H1 (cell line): ENCODE measurements around the gene ARHGAP24. TPM values are rescaled to one million over a fixed set of nuclear protein-coding genes. Genes with fewer than 3 reads are reported as not detected.

Experiments
- CTCF ChIA-PET: fragments of 300-600 bp; sonication (Branson Sonifier 250); formaldehyde crosslinking; loops from one replicate; lab custom pipeline; 2021; ENCODE audit not compliant: partially characterized antibody; lab: Charles Lee
- POLR2A ChIA-PET: fragments of 300-600 bp; sonication (Branson Sonifier 250); formaldehyde crosslinking; loops from one replicate; lab custom pipeline; 2021; ENCODE audit warnings: inconsistent platforms; ENCODE audit not compliant: partially characterized antibody; lab: Charles Lee
- DNase-seq, 2 experiments: peaks; one replicate each; pipeline versions ENCODE4 v3.0.0 to v3.0.0-alpha.2; 2010 to 2022; ENCODE audit warnings: low spot score in 2 of 2, low read depth in 1 of 2, mixed read lengths in 1 of 2
- FAIRE-seq: peaks from 2 replicates; lab custom pipeline; 2011; peaks lifted over from hg19 to GRCh38; lab: Jason Lieb, UNC
- H2AFZ ChIP-seq: 2 replicates; pipeline ENCODE4 v1.8.1; 2012; ENCODE audit warnings: low read length, inconsistent platforms
- H2AK5ac ChIP-seq: 2 replicates; pipeline ENCODE4 v1.6.1; 2013; ENCODE audit warnings: low read depth, low read length
- H2BK120ac ChIP-seq: replicated peaks from 2 replicates; pipeline ENCODE3; 2013; ENCODE audit warnings: low read depth, low read length, inconsistent platforms
- H2BK12ac ChIP-seq: 2 replicates; pipeline ENCODE4 v1.6.1; 2013; ENCODE audit warnings: low read depth, low read length
- H2BK15ac ChIP-seq: 2 replicates; pipeline ENCODE4 v1.6.1; 2013; ENCODE audit warnings: low read length
- H2BK20ac ChIP-seq: 2 replicates; pipeline ENCODE4 v1.6.1; 2013; ENCODE audit warnings: low read length
- H2BK5ac ChIP-seq: 2 replicates; pipeline ENCODE4 v1.6.1; 2013; ENCODE audit warnings: low read depth, low read length
- H3K14ac ChIP-seq: 2 replicates; pipeline ENCODE4 v1.6.1; 2013; ENCODE audit warnings: inconsistent platforms; ENCODE audit not compliant: insufficient read length
- H3K18ac ChIP-seq: 2 replicates; pipeline ENCODE4 v1.6.1; 2013; ENCODE audit warnings: low read length; ENCODE audit errors: extremely low read depth
- H3K23ac ChIP-seq: 2 replicates; pipeline ENCODE4 v1.6.1; 2013; ENCODE audit warnings: inconsistent platforms; ENCODE audit not compliant: insufficient read length
- H3K23me2 ChIP-seq: 2 replicates; pipeline ENCODE4 v1.6.1; 2013; ENCODE audit warnings: low read depth, low read length
- H3K27ac ChIP-seq: 2 replicates; pipeline ENCODE4 v1.6.1; 2011; ENCODE audit warnings: low read depth, low read length, inconsistent platforms
- H3K27me3 ChIP-seq, 4 experiments: replicated peaks in 1 of 4; 1 replicate in 1 of 4; 2 replicates in 3 of 4; pipeline versions ENCODE4 v1.6.1 to v1.8.1; 2011 to 2013; ENCODE audit warnings: low read length in 3 of 4, mild to moderate bottlenecking in 3 of 4, inconsistent platforms in 2 of 4, mixed read lengths in 2 of 4, moderate library complexity in 1 of 4; ENCODE audit not compliant: control insufficient read depth in 3 of 4, insufficient read depth in 3 of 4; ENCODE audit errors: extremely low read depth in 1 of 4
- H3K36me3 ChIP-seq, 4 experiments: 2 replicates each; pipeline versions ENCODE4 v1.6.1 to v1.8.1; 2011 to 2013; ENCODE audit warnings: mild to moderate bottlenecking in 4 of 4, low read length in 3 of 4, moderate library complexity in 2 of 4, control low read depth in 1 of 4, inconsistent platforms in 1 of 4; ENCODE audit not compliant: insufficient read depth in 4 of 4, control insufficient read depth in 2 of 4
- H3K4ac ChIP-seq: replicated peaks from 2 replicates; pipeline ENCODE3; 2013; ENCODE audit warnings: low read length, low read depth, mixed read lengths, inconsistent platforms; ENCODE audit not compliant: insufficient read length
- H3K4me1 ChIP-seq, 4 experiments: replicated peaks in 1 of 4; 1 replicate in 1 of 4; 2 replicates in 3 of 4; pipeline versions ENCODE4 v1.6.1 to v1.8.1; 2011 to 2013; ENCODE audit warnings: low read length in 3 of 4, inconsistent platforms in 2 of 4, mixed read lengths in 1 of 4; ENCODE audit not compliant: insufficient read depth in 4 of 4, control insufficient read depth in 3 of 4
- H3K4me2 ChIP-seq, 2 experiments: 2 replicates each; pipeline versions ENCODE4 v1.6.1 to v1.8.1; 2011 to 2013; ENCODE audit warnings: low read depth in 2 of 2, low read length in 2 of 2, control low read depth in 1 of 2, inconsistent platforms in 1 of 2, mild to moderate bottlenecking in 1 of 2; ENCODE audit not compliant: insufficient read depth in 1 of 2
- H3K4me3 ChIP-seq, 4 experiments: fragments of 200-600, 300-600 bp in 1 of 4; sonication (generic), shearing (Covaris generic), sonication (Bioruptor Twin) in 1 of 4; 2 replicates each; pipeline versions ENCODE4 v1.5.1 to v1.8.1; 2011 to 2016; ENCODE audit warnings: low read length in 4 of 4, low read depth in 3 of 4, control low read depth in 2 of 4, inconsistent platforms in 2 of 4, mild to moderate bottlenecking in 2 of 4, mixed read lengths in 1 of 4, moderate library complexity in 1 of 4; ENCODE audit not compliant: insufficient read depth in 2 of 4; ENCODE audit errors: extremely low read depth in 1 of 4
- H3K56ac ChIP-seq: replicated peaks from 2 replicates; pipeline ENCODE3; 2013; ENCODE audit warnings: low read depth, mild to moderate bottlenecking, mixed read lengths, low read length, inconsistent platforms; ENCODE audit not compliant: insufficient read length
- H3K79me1 ChIP-seq: 2 replicates; pipeline ENCODE4 v1.6.1; 2013; ENCODE audit warnings: low read depth, low read length, control low read depth
- H3K79me2 ChIP-seq, 2 experiments: 2 replicates each; pipeline versions ENCODE4 v1.6.1 to v1.8.1; 2012 to 2013; ENCODE audit warnings: low read length in 2 of 2, mild to moderate bottlenecking in 2 of 2, inconsistent platforms in 1 of 2; ENCODE audit not compliant: insufficient read depth in 2 of 2, control insufficient read depth in 1 of 2
- H3K9ac ChIP-seq, 4 experiments: replicated peaks in 1 of 4; 1 replicate in 1 of 4; 2 replicates in 3 of 4; pipeline versions ENCODE4 v1.6.1 to v1.8.1; 2011 to 2013; ENCODE audit warnings: low read depth in 3 of 4, low read length in 3 of 4, control low read depth in 2 of 4, mild to moderate bottlenecking in 2 of 4, moderate library complexity in 2 of 4, inconsistent platforms in 1 of 4; ENCODE audit errors: extremely low read depth in 1 of 4
- H3K9me3 ChIP-seq, 2 experiments: 2 replicates each; pipeline versions ENCODE4 v1.6.1 to v1.8.1; 2012 to 2013; ENCODE audit warnings: mild to moderate bottlenecking in 2 of 2, moderate library complexity in 2 of 2, control low read depth in 1 of 2, inconsistent platforms in 1 of 2, low read depth in 1 of 2, low read length in 1 of 2, mixed read lengths in 1 of 2; ENCODE audit not compliant: insufficient read depth in 2 of 2
- H4K20me1 ChIP-seq, 2 experiments: replicated peaks in 1 of 2; 2 replicates each; pipeline versions ENCODE3 to v1.8.1; 2011 to 2013; ENCODE audit warnings: inconsistent platforms in 2 of 2, low read length in 2 of 2, mild to moderate bottlenecking in 1 of 2; ENCODE audit not compliant: insufficient read depth in 2 of 2, control insufficient read depth in 1 of 2
- H4K5ac ChIP-seq: 2 replicates; pipeline ENCODE4 v1.6.1; 2013; ENCODE audit warnings: low read length, low read depth, mixed read lengths, inconsistent platforms; ENCODE audit not compliant: insufficient read length
- H4K8ac ChIP-seq: 2 replicates; pipeline ENCODE4 v1.8.0; 2013; ENCODE audit warnings: mild to moderate bottlenecking, moderate library complexity, low read length, inconsistent platforms; ENCODE audit not compliant: insufficient read depth; ENCODE audit errors: extremely low read depth
- H4K91ac ChIP-seq: replicated peaks from 2 replicates; pipeline ENCODE3; 2013; ENCODE audit warnings: low read length, mixed read lengths, inconsistent platforms; ENCODE audit not compliant: insufficient read length
- WGBS, 2 experiments: shearing (Covaris generic) in 1 of 2; methylation state at CpG; one replicate each; pipeline versions ENCODE4 v1.1.6 to v1.1.7; 2013 to 2015; ENCODE audit warnings: low lambda C conversion rate in 2 of 2, mixed read lengths in 2 of 2, inconsistent platforms in 1 of 2, low coverage in 1 of 2, missing lambda C conversion rate in 1 of 2; ENCODE audit not compliant: insufficient replicate concordance in 2 of 2, insufficient coverage in 1 of 2, insufficient read length in 1 of 2; ENCODE audit errors: extremely low coverage in 1 of 2, missing lambda C conversion rate in 1 of 2; 5-methylcytosine and 5-hydroxymethylcytosine counted together
- polyA plus RNA-seq, 7 experiments: library from polyadenylated mRNA; depleted of rRNA in 3 of 7; stranded (reverse) in 5 of 7; unstranded in 2 of 7; fragments of >200 nt in 5 of 7; fragments of 200-250 nt in 2 of 7; gene quantifications; 1 replicate in 5 of 7; 2 replicates in 1 of 7; 4 replicates in 1 of 7; pipeline versions ENCODE4 v1.2.1 to v1.2.3, GENCODE V29; 2011 to 2013; ENCODE audit warnings: missing spikeins in 2 of 7, mixed read lengths in 2 of 7
- total RNA-seq: library from RNA; stranded (reverse); fragmentation: NEBNext Ultra II Directional; extraction: Animal tissue kit (Norgen Biotek cat#: 25700); gene quantifications from 2 replicates; pipeline ENCODE4 v1.2.1, GENCODE V29; 2021
- TF ChIP-seq, protein P1 (sequence below): IDR thresholded peaks from 2 replicates; pipeline ENCODE4 v1.6.1; 2012; ENCODE audit warnings: low read length, inconsistent platforms

ARHGAP24 gene
- total and polyA plus RNA-seq, 2 of the 8 experiments (the other 6 are each of a cell fraction or from before 2014, with no cell fraction given) = 0.08 to 0.50 TPM

- Histone ChIP-seq H3K18ac (no peak overlapping the region), H4K8ac (no peak overlapping the region), H2BK120ac (no peak overlapping the region), H3K23ac (no peak overlapping the region), H2BK15ac (no peak overlapping the region), H4K5ac (no peak overlapping the region), H3K79me1 (no peaks in the 10 kb centered on the region), H3K27ac (no peak overlapping the region), H3K27me3 (no peaks in the 10 kb centered on the region), H3K56ac (no peak overlapping the region), H2AFZ (no peak overlapping the region), H3K4me1 (peaks cover 0 to 11% (median 5%) of the 10 kb centered on the region in 4 experiments; a peak in 5 of 7 replicates), H3K36me3 (no peaks in the 10 kb centered on the region), H4K91ac (no peak overlapping the region), H3K4me2 (no peak overlapping the region), H3K23me2 (no peaks in the 10 kb centered on the region), H2BK20ac (no peak overlapping the region), H3K9me3 (no peaks in the 10 kb centered on the region), H2BK5ac (no peak overlapping the region), H2AK5ac (no peak overlapping the region), H3K14ac (no peak overlapping the region), H3K79me2 (no peaks in the 10 kb centered on the region), H3K4me3 (peak overlapping the region in 1 of 4 experiments; percentile 11; a peak in 1 of 8 replicates), H2BK12ac (no peak overlapping the region), H3K9ac (peak overlapping the region in 1 of 4 experiments; percentile 34; a peak in 1 of 7 replicates), H3K4ac (no peak overlapping the region), H4K20me1 (no peaks in the 10 kb centered on the region)
- no peak for FAIRE-seq
- no peak for DNase-seq
- WGBS, 2 experiments = 8% methylated on average over 2 of the region's 2 CpGs; no CpG with 5 or more reads in 1 of the 2 experiments
- TF ChIP-seq, protein P1, sequence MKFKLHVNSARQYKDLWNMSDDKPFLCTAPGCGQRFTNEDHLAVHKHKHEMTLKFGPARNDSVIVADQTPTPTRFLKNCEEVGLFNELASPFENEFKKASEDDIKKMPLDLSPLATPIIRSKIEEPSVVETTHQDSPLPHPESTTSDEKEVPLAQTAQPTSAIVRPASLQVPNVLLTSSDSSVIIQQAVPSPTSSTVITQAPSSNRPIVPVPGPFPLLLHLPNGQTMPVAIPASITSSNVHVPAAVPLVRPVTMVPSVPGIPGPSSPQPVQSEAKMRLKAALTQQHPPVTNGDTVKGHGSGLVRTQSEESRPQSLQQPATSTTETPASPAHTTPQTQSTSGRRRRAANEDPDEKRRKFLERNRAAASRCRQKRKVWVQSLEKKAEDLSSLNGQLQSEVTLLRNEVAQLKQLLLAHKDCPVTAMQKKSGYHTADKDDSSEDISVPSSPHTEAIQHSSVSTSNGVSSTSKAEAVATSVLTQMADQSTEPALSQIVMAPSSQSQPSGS = no peak
- POLR2A ChIA-PET = no interaction called here
- CTCF ChIA-PET = interaction anchor here (0.7 kb wide), 1 partner anchor 12 kb away, joined by 3 read pairs; no protein-coding TSS in a partner anchor
Measured at GRCh38 chr4:85808104-85808503, 333.2 kb downstream of the ARHGAP24 start.
